Dendritic cell treated with granulocyte-macrophage colony-stimulating factor and Interleukin-4, amounts not matched to agents 40 ng/mL and 50 ng/mL, for 4 days (primary cell): Measurements from ENCODE around the gene RHCE.
"Not testable (repeated sequence)": the region's sequence is repeated elsewhere in the genome, so short reads cannot be mapped to it uniquely, and the experiment has no call there.

Experiments used
- H3K27ac Mint-ChIP-seq: one replicate; pipeline ENCODE4 v1.8.0; 2022; ENCODE audit warnings: mild to moderate bottlenecking, mixed read lengths
- H3K27me3 Mint-ChIP-seq: one replicate; pipeline ENCODE4 v1.8.0; 2022; ENCODE audit warnings: mild to moderate bottlenecking, mixed read lengths
- H3K36me3 Mint-ChIP-seq: one replicate; pipeline ENCODE4 v1.8.0; 2022; ENCODE audit warnings: low read depth, mixed read lengths
- H3K4me1 Mint-ChIP-seq: one replicate; pipeline ENCODE4 v1.8.0; 2022; ENCODE audit warnings: low read depth, mixed read lengths
- H3K4me3 Mint-ChIP-seq: one replicate; pipeline ENCODE4 v1.8.0; 2022; ENCODE audit warnings: mild to moderate bottlenecking, moderate library complexity, mixed read lengths
- H3K9me3 Mint-ChIP-seq: one replicate; pipeline ENCODE4 v1.8.0; 2022; ENCODE audit warnings: mixed read lengths
- intact Hi-C: fragments of 100-400 bp; cut with micrococcal nuclease; formaldehyde crosslinking; loops from one replicate; pipeline ENCODE4 v1.15.0; 2022

RHCE gene

DNA sequence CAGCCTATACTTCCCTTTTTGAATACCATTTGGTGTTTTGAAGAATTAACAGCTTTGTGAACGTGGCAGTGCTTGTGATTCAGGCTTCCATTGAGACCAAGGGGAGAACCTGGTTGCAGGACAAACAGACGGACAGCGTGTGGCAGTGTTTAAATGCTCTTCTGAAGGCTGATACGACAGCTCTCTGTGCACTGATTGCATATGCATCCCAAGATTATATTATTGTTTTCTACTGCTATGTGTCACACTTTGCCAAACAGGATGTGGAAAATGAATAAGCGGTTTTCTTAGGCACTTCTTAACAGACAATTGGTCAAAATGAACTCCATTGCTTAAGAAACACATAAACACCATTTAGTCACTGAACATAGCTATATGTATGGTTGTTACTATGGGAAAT, 90.7 kb downstream of the RHCE start:
- H3K27me3 Mint-ChIP-seq, H3K4me1 Mint-ChIP-seq, H3K36me3 Mint-ChIP-seq, H3K4me3 Mint-ChIP-seq, H3K27ac Mint-ChIP-seq, intact Hi-C loops, H3K9me3 Mint-ChIP-seq: not testable (repeated sequence)

DNA sequence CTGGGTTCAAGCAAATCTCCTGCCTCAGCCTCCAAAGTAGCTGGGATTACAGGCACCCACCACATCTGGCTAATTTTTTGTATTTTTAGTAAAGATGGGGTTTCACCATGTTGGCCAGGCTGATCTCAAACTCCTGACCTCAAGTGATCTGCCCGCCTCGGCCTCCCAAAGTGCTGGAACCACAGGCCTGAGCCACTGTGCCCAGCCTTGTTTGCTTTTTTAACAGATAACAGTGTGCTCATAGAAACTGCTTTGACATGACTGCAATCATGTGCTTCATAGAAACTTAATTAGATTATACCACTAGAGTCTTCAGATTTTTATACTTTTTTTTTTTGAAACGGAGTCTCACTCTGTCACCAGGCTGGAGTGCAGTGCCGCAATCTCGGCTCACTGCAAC, 91.3 kb downstream of the RHCE start:
- intact Hi-C loops, H3K4me3 Mint-ChIP-seq, H3K4me1 Mint-ChIP-seq, H3K27me3 Mint-ChIP-seq, H3K36me3 Mint-ChIP-seq, H3K9me3 Mint-ChIP-seq, H3K27ac Mint-ChIP-seq: not testable (repeated sequence)

DNA sequence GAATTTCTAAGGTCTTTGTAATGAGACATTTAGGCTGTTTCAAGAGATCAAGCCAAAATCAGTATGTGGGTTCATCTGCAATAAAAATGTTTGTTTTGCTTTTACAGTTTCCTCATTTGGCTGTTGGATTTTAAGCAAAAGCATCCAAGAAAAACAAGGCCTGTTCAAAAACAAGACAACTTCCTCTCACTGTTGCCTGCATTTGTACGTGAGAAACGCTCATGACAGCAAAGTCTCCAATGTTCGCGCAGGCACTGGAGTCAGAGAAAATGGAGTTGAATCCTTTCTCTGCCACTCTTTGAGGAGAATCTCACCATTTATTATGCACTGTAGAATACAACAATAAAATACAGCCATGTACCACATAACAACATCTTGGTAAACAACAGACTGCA, 91.8 kb downstream of the RHCE start:
- H3K27me3 Mint-ChIP-seq, H3K9me3 Mint-ChIP-seq, H3K4me1 Mint-ChIP-seq, intact Hi-C loops, H3K36me3 Mint-ChIP-seq, H3K27ac Mint-ChIP-seq, H3K4me3 Mint-ChIP-seq: not testable (repeated sequence)

DNA sequence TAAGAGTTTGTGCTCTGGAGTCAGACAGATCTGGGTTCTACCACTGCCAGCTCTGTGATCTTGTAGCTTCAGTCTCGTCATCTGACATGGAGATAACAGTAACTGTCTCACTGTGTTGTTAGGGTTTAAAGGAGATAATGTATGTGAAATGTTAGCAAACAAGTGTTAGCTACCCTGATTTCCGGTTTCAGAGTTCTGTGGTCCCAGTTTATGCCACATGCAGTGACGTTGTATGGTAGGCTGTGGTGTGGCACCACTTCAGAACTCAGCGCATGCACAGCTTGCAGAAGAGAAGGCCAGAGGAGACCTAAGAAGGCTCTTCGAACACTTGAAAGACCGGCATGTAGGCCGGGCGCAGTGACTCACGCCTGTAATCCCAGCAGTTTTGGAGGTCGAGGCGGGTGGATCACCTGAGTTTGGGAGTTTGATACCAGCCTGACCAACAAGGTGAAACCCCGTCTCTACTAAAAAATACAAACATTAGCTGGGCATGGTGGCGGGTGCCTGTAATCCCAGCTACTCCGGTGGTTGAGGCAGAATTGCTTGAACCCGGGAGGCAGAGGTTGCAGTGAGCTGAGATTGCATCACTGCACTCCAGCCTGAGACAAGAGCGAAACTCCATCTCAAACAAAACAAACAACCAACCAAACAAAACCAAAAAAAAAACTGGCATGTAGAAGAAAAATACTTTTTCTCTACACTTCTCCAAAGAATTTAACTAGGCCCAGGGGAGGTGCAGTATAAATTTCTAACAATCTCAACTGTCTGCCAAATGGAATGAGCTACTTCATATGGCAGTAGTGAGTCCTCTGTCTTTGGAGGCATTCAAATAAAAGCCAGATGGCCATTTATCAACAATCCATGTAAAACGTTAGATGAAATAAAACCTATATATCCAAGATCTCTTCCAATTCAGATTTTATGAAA, 92.5 kb downstream of the RHCE start:
- H3K36me3 Mint-ChIP-seq, H3K27ac Mint-ChIP-seq, intact Hi-C loops, H3K4me3 Mint-ChIP-seq, H3K4me1 Mint-ChIP-seq, H3K9me3 Mint-ChIP-seq, H3K27me3 Mint-ChIP-seq: not testable (repeated sequence)

DNA sequence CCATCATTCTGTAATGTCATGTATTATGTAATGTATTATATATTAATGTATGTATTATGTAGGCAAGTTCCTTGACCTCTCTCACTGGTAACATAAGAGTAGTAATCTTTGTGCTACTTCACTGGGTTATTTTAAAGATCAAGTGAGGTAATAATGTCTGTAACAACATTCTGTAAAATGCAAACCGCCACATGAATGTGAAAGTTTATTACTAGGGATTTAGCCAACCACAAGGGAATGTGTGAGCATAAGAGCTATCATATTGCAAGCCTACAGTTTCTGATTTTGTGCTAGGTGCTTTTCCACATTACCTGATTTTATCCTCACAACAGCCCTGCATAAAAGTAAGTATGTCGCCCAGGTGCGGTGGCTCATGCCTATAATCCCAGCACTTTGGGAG, 96.2 kb downstream of the RHCE start:
- intact Hi-C loops, H3K27ac Mint-ChIP-seq, H3K4me1 Mint-ChIP-seq, H3K36me3 Mint-ChIP-seq, H3K27me3 Mint-ChIP-seq, H3K9me3 Mint-ChIP-seq, H3K4me3 Mint-ChIP-seq: not testable (repeated sequence)

DNA sequence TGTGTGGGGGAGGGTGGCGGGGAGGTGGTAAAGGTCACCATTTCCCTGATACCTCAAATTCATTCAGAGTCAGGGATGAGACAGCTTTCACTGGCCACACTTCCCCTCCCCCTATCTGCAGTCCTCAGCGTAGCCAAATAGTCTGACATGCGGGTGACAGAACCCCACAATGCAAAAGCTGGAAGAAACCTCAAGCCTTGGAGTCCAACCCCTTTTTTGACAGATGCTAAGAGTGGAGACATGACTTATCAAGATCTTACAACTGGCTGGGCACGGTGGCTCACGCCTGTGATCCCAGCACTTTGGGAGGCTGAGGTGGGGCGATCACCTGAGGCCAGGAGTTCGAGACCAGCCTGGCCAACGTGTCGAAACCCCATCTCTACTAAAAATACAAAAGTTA, 98.5 kb downstream of the RHCE start:
- intact Hi-C loops, H3K36me3 Mint-ChIP-seq, H3K27me3 Mint-ChIP-seq, H3K4me1 Mint-ChIP-seq, H3K27ac Mint-ChIP-seq, H3K4me3 Mint-ChIP-seq, H3K9me3 Mint-ChIP-seq: not testable (repeated sequence)

DNA sequence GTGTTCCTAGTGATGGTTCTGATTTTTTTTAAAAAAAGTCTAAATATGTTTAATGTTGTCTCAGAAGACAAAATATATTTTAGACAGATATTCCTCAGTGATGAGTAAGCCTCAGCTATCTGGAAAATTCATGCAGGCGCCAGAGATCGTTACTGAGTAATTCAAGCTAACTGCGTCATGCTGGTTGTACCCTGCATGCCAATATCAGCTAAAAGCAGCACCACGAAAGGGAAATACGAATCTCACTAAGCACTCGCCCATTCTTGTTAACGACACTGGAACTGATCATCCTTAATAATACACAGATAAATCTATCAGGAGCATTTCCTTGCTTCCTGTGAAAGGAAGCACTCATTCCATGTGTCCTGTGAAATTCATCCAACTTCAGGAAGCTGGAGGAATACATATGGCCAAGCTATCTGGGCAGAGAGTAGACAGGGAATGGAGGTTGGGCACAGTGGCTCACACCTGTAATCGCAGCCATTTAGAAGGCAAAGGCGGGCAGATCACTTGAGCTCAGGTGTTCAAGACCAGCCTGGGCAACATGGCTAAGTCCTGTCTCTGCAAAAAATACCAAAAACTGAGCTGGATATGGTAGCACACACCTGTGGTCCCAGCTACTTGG, 100.2 kb downstream of the RHCE start:
- intact Hi-C loops, H3K27me3 Mint-ChIP-seq, H3K4me1 Mint-ChIP-seq, H3K27ac Mint-ChIP-seq, H3K36me3 Mint-ChIP-seq, H3K9me3 Mint-ChIP-seq, H3K4me3 Mint-ChIP-seq: not testable (repeated sequence)

DNA sequence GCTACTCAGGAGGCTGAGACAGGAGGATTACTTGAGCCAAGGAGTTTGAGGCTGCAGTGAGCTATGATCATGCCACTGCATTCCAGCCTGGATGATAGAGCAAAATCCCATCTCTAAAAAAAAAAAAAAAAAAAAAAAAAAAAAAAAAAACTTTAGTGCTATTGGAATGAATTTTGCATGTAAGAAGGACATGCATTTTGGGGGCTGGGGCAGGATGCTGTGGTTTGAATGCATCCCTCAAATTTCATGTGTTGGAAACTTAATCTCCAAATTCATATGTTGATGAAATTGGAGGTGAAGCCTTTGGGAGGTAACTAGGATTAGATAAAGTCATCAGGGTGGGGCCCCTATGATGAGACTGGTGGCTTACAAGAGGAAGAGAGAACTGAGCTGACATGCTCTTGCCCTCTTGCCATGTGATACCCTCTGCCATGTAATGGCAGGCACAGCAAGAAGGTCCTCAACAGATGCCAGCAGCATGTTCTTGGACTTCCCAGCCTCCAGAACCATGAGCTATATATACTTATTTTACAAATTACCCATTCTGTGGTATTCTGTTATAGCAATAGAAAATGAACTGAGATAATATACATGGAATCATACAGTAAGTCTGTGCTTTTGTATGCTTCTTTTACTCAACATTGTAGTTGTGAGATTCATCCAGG, 107.7 kb downstream of the RHCE start:
- intact Hi-C loops, H3K27me3 Mint-ChIP-seq, H3K9me3 Mint-ChIP-seq, H3K27ac Mint-ChIP-seq, H3K4me1 Mint-ChIP-seq, H3K4me3 Mint-ChIP-seq, H3K36me3 Mint-ChIP-seq: not testable (repeated sequence)
